GM12892 (cell line): ENCODE measurements around the gene PTPN1.
A peak's percentile ranks its signal among the peaks of the same experiment; 100 is the strongest.

ENCODE experiments used
- POLR2A ChIP-seq: IDR thresholded peaks from 2 replicates; pipeline ENCODE4 v1.6.1; 2011; ENCODE audit warnings: low read depth, low read length, control low read depth
- POLR2AphosphoS5 ChIP-seq: IDR thresholded peaks from 2 replicates; pipeline ENCODE4 v1.6.1; 2011; ENCODE audit warnings: low read depth, low read length, control low read depth
- TAF1 ChIP-seq: IDR thresholded peaks from 2 replicates; pipeline ENCODE4 v1.6.1; 2011; ENCODE audit warnings: low read depth, mild to moderate bottlenecking, control low read depth, low read length, borderline replicate concordance

DNA sequence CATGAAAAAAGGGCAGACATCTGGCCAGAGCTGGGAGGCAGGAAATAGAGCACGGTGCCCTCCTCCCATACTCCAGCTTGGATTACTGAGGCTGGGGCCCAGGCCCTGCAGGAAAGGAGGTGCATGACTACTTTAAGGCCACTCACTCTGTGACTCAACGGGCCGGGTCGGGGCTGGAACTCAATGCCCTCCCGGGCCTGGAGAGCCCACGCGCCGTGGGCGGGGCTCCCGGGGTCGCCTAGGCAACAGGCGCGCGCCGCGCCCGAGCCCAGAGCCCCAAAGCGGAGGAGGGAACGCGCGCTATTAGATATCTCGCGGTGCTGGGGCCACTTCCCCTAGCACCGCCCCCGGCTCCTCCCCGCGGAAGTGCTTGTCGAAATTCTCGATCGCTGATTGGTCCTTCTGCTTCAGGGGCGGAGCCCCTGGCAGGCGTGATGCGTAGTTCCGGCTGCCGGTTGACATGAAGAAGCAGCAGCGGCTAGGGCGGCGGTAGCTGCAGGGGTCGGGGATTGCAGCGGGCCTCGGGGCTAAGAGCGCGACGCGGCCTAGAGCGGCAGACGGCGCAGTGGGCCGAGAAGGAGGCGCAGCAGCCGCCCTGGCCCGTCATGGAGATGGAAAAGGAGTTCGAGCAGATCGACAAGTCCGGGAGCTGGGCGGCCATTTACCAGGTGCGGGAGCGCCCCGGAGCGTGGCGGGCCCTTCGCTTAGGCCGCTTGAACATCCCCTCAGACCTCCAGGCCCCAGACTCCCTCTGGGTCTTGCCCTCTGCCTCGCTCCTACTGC, at the start of gene PTPN1:
- peak; percentile 98 for TF ChIP-seq POLR2A
- peak; percentile 97 for TF ChIP-seq POLR2AphosphoS5
- TF ChIP-seq TAF1 = peak; percentile 97
